SK-N-SH treated with all-trans-retinoic acid at 6 μM for 48 hours (cell line): Measurements from ENCODE around the gene LMCD1.

Source experiments
- ATAC-seq: fragments of 200-7000 bp; cut with Tn5 transposase; 3 replicates; pipeline ENCODE4 v1.9.1; 2020; ENCODE audit warnings: mild to moderate bottlenecking, moderate library complexity
- ARNTL ChIP-seq: fragments of 450-650 bp; formaldehyde crosslinking; IDR thresholded peaks from 2 replicates; pipeline ENCODE4 v1.5.0; 2020; ENCODE audit warnings: low read depth, mild to moderate bottlenecking, moderate library complexity, borderline replicate concordance
- BACH2 ChIP-seq: fragments of 250-450 bp; sonication (Bioruptor Pico); IDR thresholded peaks from 2 replicates; pipeline ENCODE4 v1.9.0; 2021; ENCODE audit warnings: mild to moderate bottlenecking, borderline replicate concordance
- CREB5 ChIP-seq: fragments of 250-450 bp; sonication (Bioruptor Pico); IDR thresholded peaks from 2 replicates; pipeline ENCODE4 v1.5.1; 2020; ENCODE audit warnings: low read depth, mild to moderate bottlenecking, moderate library complexity
- CSDC2 ChIP-seq: fragments of 250-450 bp; sonication (Bioruptor Pico); IDR thresholded peaks from 2 replicates; pipeline ENCODE4 v1.5.0; 2020; ENCODE audit warnings: mild to moderate bottlenecking, moderate library complexity
- CSRNP3 ChIP-seq: fragments of 250-450 bp; sonication (Bioruptor Pico); IDR thresholded peaks from 2 replicates; pipeline ENCODE4 v1.5.1; 2021; ENCODE audit warnings: mild to moderate bottlenecking, moderate library complexity
- ESRRG ChIP-seq: fragments of 250-450 bp; sonication (Bioruptor Pico); IDR thresholded peaks from 2 replicates; pipeline ENCODE4 v1.6.1; 2021; ENCODE audit warnings: mild to moderate bottlenecking
- GLIS3 ChIP-seq: fragments of 250-450 bp; sonication (Bioruptor Pico); IDR thresholded peaks from 2 replicates; pipeline ENCODE4 v1.5.0; 2020; ENCODE audit warnings: mild to moderate bottlenecking, moderate library complexity
- ISL1 ChIP-seq: fragments of 250-450 bp; sonication (Bioruptor Pico); IDR thresholded peaks from 2 replicates; pipeline ENCODE4 v2.1.2; 2022; ENCODE audit warnings: mild to moderate bottlenecking, moderate library complexity
- OSR1 ChIP-seq: fragments of 250-450 bp; sonication (Bioruptor Pico); IDR thresholded peaks from 2 replicates; pipeline ENCODE4 v1.8.0; 2022; ENCODE audit warnings: moderate library complexity, mild to moderate bottlenecking, inconsistent platforms
- PATZ1 ChIP-seq: fragments of 250-450 bp; sonication (Bioruptor Pico); IDR thresholded peaks from 2 replicates; pipeline ENCODE4 v1.8.0; 2020; ENCODE audit warnings: mild to moderate bottlenecking, moderate library complexity, borderline replicate concordance
- SNAI2 ChIP-seq: fragments of 250-450 bp; sonication (Bioruptor Pico); IDR thresholded peaks from 2 replicates; pipeline ENCODE4 v1.5.0; 2020; ENCODE audit warnings: mild to moderate bottlenecking, moderate library complexity
- TCF4 ChIP-seq: fragments of 250-450 bp; sonication (Bioruptor Pico); IDR thresholded peaks from 2 replicates; pipeline ENCODE4 v1.8.0; 2021; ENCODE audit warnings: mild to moderate bottlenecking, moderate library complexity, borderline replicate concordance
- TOX ChIP-seq: fragments of 250-450 bp; sonication (Bioruptor Pico); IDR thresholded peaks from 2 replicates; pipeline ENCODE4 v1.8.0; 2021; ENCODE audit warnings: mild to moderate bottlenecking, moderate library complexity, borderline replicate concordance
- ZFP3 ChIP-seq: fragments of 250-450 bp; sonication (Bioruptor Pico); IDR thresholded peaks from 2 replicates; pipeline ENCODE4 v1.5.0; 2020; ENCODE audit warnings: mild to moderate bottlenecking, moderate library complexity
- ZFP30 ChIP-seq: fragments of 450-650 bp; formaldehyde crosslinking; IDR thresholded peaks from 2 replicates; pipeline ENCODE4 v1.5.0; 2022; ENCODE audit warnings: mild to moderate bottlenecking, moderate library complexity
- ZNF565 ChIP-seq: fragments of 450-650 bp; formaldehyde crosslinking; conservative IDR thresholded peaks from 2 replicates; pipeline ENCODE4 v1.5.0; 2020; ENCODE audit warnings: low read depth, mild to moderate bottlenecking, moderate library complexity
- ZNF8 ChIP-seq: fragments of 450-650 bp; formaldehyde crosslinking; IDR thresholded peaks from 2 replicates; pipeline ENCODE4 v1.5.0; 2020; ENCODE audit warnings: mild to moderate bottlenecking, moderate library complexity

The LMCD1 gene

GRCh38 chr3:8621872-8622271, 120.2 kb downstream of the LMCD1 start:
- peak; percentile 31; the same call in 2 of the 3 replicates for ATAC-seq
- no peak for TF ChIP-seq PATZ1 (CRISPR knock-in tag)
- TF ChIP-seq ZNF8 (CRISPR knock-in tag): no peak
- no peak for TF ChIP-seq ARNTL (CRISPR knock-in tag)
- TF ChIP-seq SNAI2 (CRISPR knock-in tag): no peak
- TF ChIP-seq ISL1 (CRISPR knock-in tag): 0 out of 2 replicates have a peak, but pooled peaks have one; percentile 11
- no peak for TF ChIP-seq CREB5 (CRISPR knock-in tag)
- TF ChIP-seq OSR1: no peak
- TF ChIP-seq CSRNP3 (CRISPR knock-in tag): no peak

- no peak for TF ChIP-seq CSRNP3 (CRISPR knock-in tag)
- TF ChIP-seq ESRRG (CRISPR knock-in tag): no peak
- no peak for TF ChIP-seq ARNTL (CRISPR knock-in tag)
- TF ChIP-seq TCF4: no peak
- TF ChIP-seq SNAI2 (CRISPR knock-in tag): no peak
- ATAC-seq: peak; percentile 97
These were observed 121.5 kb downstream of the LMCD1 start for GRCh38 chr3:8622873-8623691.

GRCh38 chr3:8623741-8624140, 122.1 kb downstream of the LMCD1 start:
- no peak for ATAC-seq
- TF ChIP-seq BACH2 (CRISPR knock-in tag) (no peak), ZNF565 (CRISPR knock-in tag) (no peak), CSRNP3 (CRISPR knock-in tag) (no peak), ZFP3 (CRISPR knock-in tag) (no peak), OSR1 (no peak), TOX (no peak), TCF4 (no peak), CSDC2 (CRISPR knock-in tag) (no peak), ISL1 (CRISPR knock-in tag) (no peak), ZFP30 (CRISPR knock-in tag) (no peak), ARNTL (CRISPR knock-in tag) (no peak), GLIS3 (no peak)
- TF ChIP-seq, all 23 proteins: peak for 0
